Skin of body (tissue), 2 donors: ENCODE measurements around the gene PAGE2B. TPM values are rescaled to one million over a fixed set of nuclear protein-coding genes. Genes with fewer than 3 reads are reported as not detected.
"Not testable (repeated sequence)": the region's sequence is repeated elsewhere in the genome, so short reads cannot be mapped to it uniquely, and the experiment has no call there.

Source experiments
- DNase-seq: peaks from one replicate; lab custom pipeline; 2025; lab: John Stamatoyannopoulos, UW
- total RNA-seq: library from RNA; depleted of rRNA; stranded (reverse); fragments of >200 nt; gene quantifications from one replicate; pipeline ENCODE4 v1.2.3, GENCODE V29; 2014

Gene PAGE2B
- total RNA-seq, 1 donor from 2014 or later = 0.49 TPM

DNA sequence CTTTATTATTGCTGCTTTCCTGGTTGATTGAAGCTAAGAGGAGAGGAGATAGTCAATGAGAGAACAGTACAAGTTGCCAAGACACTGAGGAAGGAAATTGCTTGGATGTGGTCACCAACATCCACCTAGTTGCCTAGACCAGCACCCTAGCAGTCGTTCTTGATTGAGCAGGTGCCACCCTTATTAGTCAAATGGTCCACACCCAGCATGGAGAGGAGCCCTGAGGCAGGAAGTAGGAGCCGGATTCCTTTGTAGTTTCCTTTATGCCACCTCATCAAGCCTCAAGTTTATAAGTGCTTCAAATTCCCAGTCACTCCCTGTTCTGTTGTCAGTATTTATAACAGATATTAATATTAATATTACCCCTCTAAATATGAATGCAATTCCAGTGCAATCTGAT is 33.1 kb downstream of the PAGE2B start:
- no peak for DNase-seq

DNA sequence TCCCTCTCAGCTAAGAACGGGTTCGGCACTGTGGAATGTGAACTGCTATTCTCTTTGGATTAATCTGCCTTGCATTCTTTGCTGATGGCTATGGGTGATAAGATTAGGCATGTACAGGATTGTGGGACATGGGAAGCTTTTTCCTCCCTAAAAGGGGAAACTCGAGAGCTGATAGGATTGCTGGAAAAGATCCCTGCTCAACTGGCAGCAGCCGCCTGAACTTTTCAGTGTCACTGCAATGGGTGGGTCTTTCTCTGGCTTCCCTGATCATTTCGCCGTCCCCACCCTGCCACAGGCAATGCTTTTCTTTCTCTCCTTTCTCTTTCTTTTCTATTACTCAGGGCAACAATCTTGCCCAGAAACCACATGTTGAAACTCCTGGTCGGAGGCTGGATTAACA is 34.5 kb downstream of the PAGE2B start:
- no peak for DNase-seq

DNA sequence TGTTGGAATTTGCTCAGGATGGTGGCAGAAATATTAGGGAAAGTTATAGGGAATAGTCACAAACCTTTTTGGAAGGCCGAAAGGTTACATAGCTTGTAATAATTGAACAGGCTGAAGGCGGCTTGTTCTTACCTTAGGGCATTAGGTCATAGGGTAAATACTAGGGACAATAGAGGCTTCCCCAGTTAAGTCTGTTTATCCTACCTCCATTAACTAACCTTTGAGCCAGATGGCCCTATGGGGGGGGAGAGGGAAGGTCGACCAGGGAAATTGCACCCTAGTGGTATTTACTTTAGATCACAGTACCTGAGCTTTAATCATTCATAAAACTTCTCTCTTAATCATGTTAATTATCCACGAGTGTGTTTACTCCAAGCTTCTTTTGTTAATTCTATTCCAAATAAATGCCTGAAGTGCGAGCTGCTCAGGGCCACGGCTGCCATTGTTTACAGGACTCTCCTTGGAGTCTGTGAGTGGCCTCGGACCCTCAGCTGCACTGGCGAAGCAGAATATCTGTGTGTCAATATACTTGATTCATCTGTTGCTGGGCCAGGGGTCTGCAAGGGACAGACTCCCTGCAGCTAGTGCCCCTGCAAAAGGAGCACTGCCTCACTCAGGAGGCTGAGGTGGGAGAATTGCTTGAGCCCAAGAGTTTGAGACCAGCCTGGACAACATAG is 36.9 kb downstream of the PAGE2B start:
- no peak for DNase-seq

DNA sequence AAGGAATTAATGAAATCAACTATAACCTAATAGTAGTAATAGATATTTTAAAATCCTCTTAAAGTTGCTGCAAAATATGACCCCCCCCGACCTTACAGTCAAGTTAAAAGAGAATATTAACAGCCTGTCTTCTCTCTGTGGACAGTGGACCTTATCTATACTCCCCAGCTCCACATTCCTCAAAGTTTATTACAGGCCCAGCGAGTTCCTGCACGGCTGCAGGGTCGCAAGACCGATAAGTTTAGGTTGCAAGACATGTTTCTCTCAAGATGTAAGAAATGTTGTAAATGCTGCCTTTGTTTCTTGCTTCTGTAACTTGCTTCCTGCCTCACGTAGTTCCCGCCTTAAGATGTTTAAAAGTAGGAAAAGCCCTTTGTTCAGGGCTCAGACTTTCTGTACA is 41.8 kb downstream of the PAGE2B start:
- not testable (repeated sequence) for DNase-seq

DNA sequence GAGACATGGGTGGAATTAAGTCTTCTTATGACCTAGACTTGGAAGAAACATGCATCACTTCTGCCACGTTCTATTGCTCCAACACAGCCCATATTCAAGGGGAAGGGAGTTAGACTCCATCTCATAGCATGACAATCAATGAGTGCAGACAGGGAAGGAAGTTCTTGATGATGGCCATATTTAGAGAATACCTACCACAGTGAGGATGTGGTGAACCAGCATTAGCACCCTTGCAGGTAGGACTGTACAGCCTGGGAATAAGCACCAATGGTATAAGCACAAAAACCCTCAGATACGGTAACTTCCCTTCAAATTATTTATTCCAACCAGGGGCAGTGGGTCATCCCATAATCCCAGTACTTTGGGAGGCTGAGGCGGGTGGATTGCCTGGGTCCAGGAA is 43.7 kb downstream of the PAGE2B start:
- DNase-seq = no peak

DNA sequence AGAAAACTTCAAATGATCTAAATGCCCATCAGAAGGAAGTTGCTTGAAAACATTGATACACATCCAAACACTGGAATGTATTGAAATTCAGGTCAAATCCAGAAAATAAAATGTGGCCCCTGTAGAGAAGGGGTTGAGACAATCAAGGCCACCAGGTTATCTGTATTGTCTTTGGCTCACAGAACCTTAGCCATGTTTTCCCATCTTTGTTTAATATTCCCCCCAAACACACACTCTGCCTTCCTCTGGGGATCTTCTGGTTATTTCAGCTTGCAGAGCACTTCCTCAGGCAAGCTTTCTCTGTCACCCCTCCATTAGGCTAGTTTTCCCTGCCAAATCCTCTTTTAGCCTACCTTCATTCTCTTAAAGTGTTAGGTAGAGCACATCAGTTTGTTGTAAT is 44.4 kb downstream of the PAGE2B start:
- no peak for DNase-seq

DNA sequence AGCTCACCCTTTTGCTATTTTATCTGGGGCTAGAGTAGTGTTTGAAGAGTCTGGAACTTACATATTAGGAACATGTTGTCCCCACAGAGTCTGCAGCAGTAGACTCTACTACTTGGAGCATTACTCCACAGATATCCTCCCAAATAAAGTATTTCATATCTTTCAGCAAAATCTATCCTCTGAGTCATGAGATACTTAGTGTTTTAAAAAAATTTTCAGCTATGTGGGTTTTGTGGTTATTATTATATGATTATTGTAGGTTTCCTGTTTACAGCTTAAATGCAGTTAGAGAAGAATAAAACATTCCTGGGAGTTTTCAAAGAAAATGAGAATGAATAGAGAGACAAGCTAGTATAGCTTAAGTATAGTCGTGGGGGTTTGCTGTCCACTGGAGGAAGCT is 44.9 kb downstream of the PAGE2B start:
- no peak for DNase-seq

DNA sequence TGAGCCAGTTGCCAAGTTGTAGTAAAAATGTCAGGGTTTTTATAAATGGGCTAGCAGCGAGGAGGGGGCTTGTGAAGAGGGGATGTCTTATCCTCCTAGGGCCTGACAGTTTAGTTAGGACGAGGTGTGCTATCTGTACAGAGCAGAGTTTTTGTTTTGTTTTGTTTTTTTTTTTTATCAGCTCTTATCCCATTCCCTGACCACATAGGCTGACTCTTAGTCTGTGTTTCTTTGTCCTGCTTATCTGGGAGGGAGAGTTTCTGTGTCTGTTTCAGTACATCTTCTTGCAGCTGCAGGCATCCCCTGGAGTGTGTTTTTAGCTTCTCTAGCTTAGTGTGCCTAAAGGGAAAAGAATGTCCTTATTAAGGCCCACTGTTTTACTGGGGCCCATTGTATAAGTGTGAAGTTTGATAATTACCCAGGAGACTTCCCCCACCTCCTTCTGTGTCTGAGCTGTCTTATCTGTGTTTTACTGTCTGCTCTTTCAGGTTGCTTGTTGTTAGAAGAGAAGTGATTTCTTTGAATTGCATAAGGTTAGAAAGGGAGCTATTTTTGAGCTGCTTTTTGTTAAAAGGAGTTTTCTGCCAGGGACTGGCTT is 46.0 kb downstream of the PAGE2B start:
- DNase-seq = no peak

DNA sequence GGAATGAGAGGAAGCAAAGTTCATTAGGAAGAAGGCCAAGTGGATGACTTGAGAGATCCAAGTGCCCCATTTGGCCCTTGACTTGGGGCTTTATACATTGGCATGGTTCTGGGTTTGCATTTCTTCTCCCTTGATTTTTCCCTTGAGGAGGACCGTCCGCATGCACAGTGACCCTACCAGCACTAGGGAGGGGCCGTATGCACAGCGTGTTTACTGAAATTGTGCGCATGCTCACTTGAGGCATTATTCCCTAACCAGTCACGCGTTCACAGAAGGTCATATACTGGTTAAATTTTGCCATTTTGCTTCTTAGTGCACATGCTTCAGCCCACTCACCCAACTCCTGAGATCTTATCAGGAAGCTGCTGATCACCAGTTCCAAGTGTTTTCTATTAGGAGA is 49.1 kb downstream of the PAGE2B start:
- no peak for DNase-seq

DNA sequence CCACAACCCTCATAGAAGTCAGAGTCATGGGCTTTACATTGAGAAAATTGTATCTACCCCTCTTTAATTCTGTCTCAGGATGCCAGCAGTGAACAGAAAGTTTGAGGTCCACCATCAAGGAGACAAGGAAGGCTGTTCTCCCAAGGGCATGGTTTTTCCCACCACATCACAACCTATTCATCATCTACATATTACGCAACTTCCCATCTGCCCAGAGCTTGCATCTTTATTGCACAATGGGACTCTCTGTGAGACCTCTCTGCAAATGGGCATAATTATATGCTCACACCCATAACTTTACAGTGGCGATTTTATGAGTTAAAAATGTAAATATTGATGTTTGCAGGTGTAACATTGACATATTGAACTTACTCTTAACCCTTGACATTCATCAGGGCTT is 52.9 kb downstream of the PAGE2B start:
- DNase-seq = no peak

Other genes starting within 250 kb of the PAGE2B start
- gene TRO, start 154.2 kb upstream of the PAGE2B start, total RNA-seq = 45.1 TPM
- gene PFKFB1, start 80.8 kb upstream of the PAGE2B start, total RNA-seq = 3.3 TPM
- 5.3 TPM for gene APEX2, start 74.7 kb upstream of the PAGE2B start, total RNA-seq
- 164 TPM for gene ALAS2, start 44.1 kb upstream of the PAGE2B start, total RNA-seq
- gene PAGE2, start 14.0 kb downstream of the PAGE2B start, total RNA-seq = not detected
- not detected for gene PAGE5, start 145.3 kb downstream of the PAGE2B start, total RNA-seq
- not detected for gene PAGE3, start 189.9 kb downstream of the PAGE2B start, total RNA-seq